HG03460 (cell line): ENCODE measurements around the gene FAM200B.

Experiments
- ATAC-seq: cut with Tn5 transposase; IDR thresholded peaks from one replicate; pipeline ENCODE4 v1.9.1; 2021; ENCODE audit not compliant: unreplicated experiment

The FAM200B gene

GRCh38 chr4:15694431-15694830 is 12.8 kb downstream of the FAM200B start:
- no peak for ATAC-seq

- ATAC-seq = no peak
These were observed 13.6 kb downstream of the FAM200B start for GRCh38 chr4:15695240-15695699.

- ATAC-seq = no peak
These were observed 14.1 kb downstream of the FAM200B start for GRCh38 chr4:15695729-15696128.

GRCh38 chr4:15696866-15697265 is 15.2 kb downstream of the FAM200B start:
- ATAC-seq = no peak

- ATAC-seq = peak; percentile 67
These were observed 21.3 kb downstream of the FAM200B start, which contains the start of gene BST1 for GRCh38 chr4:15702941-15703403. Gene BST1, plus strand, starts transcription at chr4:15703065. Its CDS starts 80 bp downstream, at chr4:15703145.

- no peak for ATAC-seq
These were observed 21.8 kb downstream of the FAM200B start for GRCh38 chr4:15703439-15703838.

- no peak for ATAC-seq
These were observed 22.5 kb downstream of the FAM200B start for GRCh38 chr4:15704129-15704528.

- ATAC-seq = no peak
These were observed 25.2 kb downstream of the FAM200B start for GRCh38 chr4:15706646-15707362.

GRCh38 chr4:15707363-15707715 is 25.7 kb downstream of the FAM200B start:
- ATAC-seq = no peak

GRCh38 chr4:15711762-15712161 is 30.1 kb downstream of the FAM200B start:
- ATAC-seq = no peak

GRCh38 chr4:15712214-15712613 is 30.6 kb downstream of the FAM200B start:
- ATAC-seq = no peak

GRCh38 chr4:15714141-15714540 is 32.5 kb downstream of the FAM200B start:
- ATAC-seq = no peak

- no peak for ATAC-seq
These were observed 33.2 kb downstream of the FAM200B start for GRCh38 chr4:15714646-15715435.

GRCh38 chr4:15716115-15716514 is 34.5 kb downstream of the FAM200B start:
- no peak for ATAC-seq

GRCh38 chr4:15717086-15717485 is 35.5 kb downstream of the FAM200B start:
- ATAC-seq = no peak

- no peak for ATAC-seq
These were observed 36.2 kb downstream of the FAM200B start for GRCh38 chr4:15717657-15718416.

- ATAC-seq = no peak
These were observed 36.8 kb downstream of the FAM200B start for GRCh38 chr4:15718465-15718864.

GRCh38 chr4:15718959-15719358 is 37.3 kb downstream of the FAM200B start:
- no peak for ATAC-seq

GRCh38 chr4:15719506-15719905 is 37.9 kb downstream of the FAM200B start:
- ATAC-seq = no peak

GRCh38 chr4:15720851-15721250 is 39.2 kb downstream of the FAM200B start:
- no peak for ATAC-seq

GRCh38 chr4:15725608-15726007 is 44.0 kb downstream of the FAM200B start:
- no peak for ATAC-seq
